ENCODE results near the gene INF2. TPM values are rescaled to one million over a fixed set of nuclear protein-coding genes. Genes with fewer than 3 reads are reported as not detected.

The INF2 gene
- total and polyA plus RNA-seq, 2 experiments from 2014 or later = 36.7 to 75.5 TPM

DNA sequence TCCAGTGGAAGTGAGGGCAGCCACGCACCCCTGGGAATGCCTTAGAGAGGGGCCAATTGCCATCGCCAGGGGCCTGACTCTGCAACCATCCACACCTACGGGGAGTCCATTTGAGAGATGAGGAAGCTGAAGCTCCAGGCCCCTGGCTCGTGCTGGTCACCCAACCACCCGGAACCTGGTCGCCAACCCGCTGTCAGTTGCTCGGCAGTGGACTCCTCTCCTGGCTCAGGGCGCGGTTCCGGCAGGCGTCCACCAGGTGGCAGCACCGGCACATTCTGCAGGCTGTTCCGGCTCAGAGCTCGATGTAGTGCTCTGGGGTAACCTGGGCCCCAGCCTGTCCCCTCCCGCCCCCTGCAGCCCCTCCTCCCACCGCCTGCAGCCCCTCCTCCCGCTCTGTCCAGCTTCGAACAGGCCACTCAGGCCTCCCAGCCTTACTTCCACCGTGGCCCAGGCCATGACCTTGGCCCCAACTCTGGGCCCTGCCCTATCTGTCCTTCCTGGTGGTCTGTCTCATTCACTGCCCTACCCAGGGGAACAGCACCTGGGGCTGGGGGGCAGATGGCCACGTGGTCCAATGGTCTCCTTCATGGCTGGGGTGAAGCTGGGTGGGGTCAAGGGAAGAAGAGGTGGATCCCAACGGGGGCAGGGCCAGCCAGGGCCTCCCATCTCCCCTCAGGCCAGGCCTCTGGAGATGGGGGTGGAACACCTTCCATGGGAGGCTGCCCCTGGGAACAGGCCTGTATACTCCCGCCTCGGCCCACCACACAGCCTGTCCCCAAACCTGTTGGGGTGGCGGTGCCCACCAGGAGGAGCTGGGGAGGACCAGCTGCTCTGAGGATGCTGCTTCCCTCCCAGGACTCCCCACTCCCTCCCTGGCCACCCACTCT is 79.3 kb downstream of the INF2 start:
- Histone ChIP-seq H2AFZ (no peak overlapping the region), H3K9me2 (ENCODE audit: insufficient read depth) (no peaks in the 10 kb centered on the region; the same call in 1 of the 2 replicates), H3F3A (replicated peaks; ENCODE audit: low read depth) (peaks cover 9% of the 10 kb centered on the region; the same call in 1 of the 2 replicates), H4K20me1 (replicated peaks; ENCODE audit: insufficient read depth) (no peaks in the 10 kb centered on the region), H3K79me2 (replicated peaks; ENCODE audit: insufficient read depth) (no peaks in the 10 kb centered on the region), H3K27ac (ENCODE audit: low read depth) (no peak overlapping the region), H3K36me3 (ENCODE audit: insufficient read depth) (0 out of 2 replicates have a peak, but pooled peaks cover 5% of the 10 kb centered on the region), H3K4me3 (peak overlapping the region; percentile 41; the same call in 1 of the 2 replicates), H3K4me2 (peak overlapping the region; percentile 72), H3K4me1 (ENCODE audit: insufficient read depth) (peaks cover 11% of the 10 kb centered on the region), H3K27me3 (ENCODE audit: insufficient read depth) (no peaks in the 10 kb centered on the region)
- DNase-seq (ENCODE audit: low spot score) (peak; percentile 91), ATAC-seq (peak; percentile 86)
- Mint-ChIP-seq H3K36me3 (ENCODE audit: low read depth) (peaks cover 51% of the 10 kb centered on the region), H3K9me3 (peaks cover 12% of the 10 kb centered on the region), H3K4me3 (peak overlapping the region; percentile 43; the same call in 2 of the 3 replicates), H3K27me3 (ENCODE audit: insufficient read depth, low read depth, poor library complexity) (peaks cover 3% of the 10 kb centered on the region), H3K27ac (peak overlapping the region; percentile 90), H3K4me1 (peaks cover 17% of the 10 kb centered on the region)
- TF ChIP-seq, protein P1, sequence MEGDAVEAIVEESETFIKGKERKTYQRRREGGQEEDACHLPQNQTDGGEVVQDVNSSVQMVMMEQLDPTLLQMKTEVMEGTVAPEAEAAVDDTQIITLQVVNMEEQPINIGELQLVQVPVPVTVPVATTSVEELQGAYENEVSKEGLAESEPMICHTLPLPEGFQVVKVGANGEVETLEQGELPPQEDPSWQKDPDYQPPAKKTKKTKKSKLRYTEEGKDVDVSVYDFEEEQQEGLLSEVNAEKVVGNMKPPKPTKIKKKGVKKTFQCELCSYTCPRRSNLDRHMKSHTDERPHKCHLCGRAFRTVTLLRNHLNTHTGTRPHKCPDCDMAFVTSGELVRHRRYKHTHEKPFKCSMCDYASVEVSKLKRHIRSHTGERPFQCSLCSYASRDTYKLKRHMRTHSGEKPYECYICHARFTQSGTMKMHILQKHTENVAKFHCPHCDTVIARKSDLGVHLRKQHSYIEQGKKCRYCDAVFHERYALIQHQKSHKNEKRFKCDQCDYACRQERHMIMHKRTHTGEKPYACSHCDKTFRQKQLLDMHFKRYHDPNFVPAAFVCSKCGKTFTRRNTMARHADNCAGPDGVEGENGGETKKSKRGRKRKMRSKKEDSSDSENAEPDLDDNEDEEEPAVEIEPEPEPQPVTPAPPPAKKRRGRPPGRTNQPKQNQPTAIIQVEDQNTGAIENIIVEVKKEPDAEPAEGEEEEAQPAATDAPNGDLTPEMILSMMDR (conservative IDR thresholded peaks at IDR 0.05; ENCODE audit: low read depth in 2 of 2) = peak; percentile 56 to 94
- TF ChIP-seq STAT1 (IDR thresholded peaks at IDR 0.05; ENCODE audit: unreplicated experiment) (no peak), POLR2AphosphoS5 (IDR thresholded peaks at IDR 0.05; ENCODE audit: low read depth) (peak; percentile 55), JUNB (IDR thresholded peaks at IDR 0.05; ENCODE audit: unreplicated experiment) (no peak)

DNA sequence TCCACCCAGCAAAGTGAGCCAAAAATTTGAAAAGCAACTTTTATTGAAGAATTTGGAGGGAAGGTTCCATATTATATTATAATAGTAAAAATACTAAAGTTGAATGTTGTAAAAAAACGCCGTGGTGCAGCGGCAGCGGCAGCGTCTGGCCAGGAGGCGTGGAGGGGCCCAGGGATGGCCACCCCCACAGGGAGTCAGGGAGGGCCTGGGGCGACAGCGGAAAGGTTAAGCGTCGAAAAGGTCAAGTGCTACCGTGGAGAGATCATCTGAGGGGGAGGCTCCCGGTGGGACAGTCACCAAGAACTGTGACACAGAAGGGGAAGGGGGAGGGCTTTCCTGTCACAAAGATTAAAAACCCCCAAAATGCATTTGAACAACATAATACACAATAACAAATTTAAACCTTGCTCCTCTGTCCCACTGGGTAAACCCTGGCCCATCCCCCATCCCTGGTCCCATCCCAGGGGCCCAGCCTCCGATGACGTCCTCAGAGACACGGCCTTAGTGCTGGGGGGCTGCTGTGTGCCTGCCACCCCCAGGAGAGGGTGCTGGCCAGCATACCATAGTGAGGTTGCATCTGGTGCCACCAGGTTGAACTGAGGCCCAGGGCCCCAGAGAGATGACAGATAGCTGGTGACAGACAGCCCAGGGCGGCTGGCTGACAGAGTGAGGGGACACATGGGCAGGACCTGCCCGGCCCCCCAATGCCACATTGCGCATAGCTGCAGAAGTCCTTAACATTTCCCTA is 80.1 kb downstream of the INF2 start:
- no peak for ATAC-seq
- Mint-ChIP-seq H3K27me3 (ENCODE audit: insufficient read depth, low read depth, poor library complexity) (peaks cover 3% of the 10 kb centered on the region), H3K4me3 (no peak overlapping the region), H3K4me1 (peaks cover 17% of the 10 kb centered on the region), H3K36me3 (ENCODE audit: low read depth) (peaks cover 51% of the 10 kb centered on the region), H3K27ac (peak overlapping the region; percentile 90; the same call in 1 of the 2 replicates), H3K9me3 (peaks cover 12% of the 10 kb centered on the region)
- no peaks in the 10 kb centered on the region; the same call in 1 of the 2 replicates for H3K9me2 ChIP-seq (ENCODE audit: insufficient read depth)
- H3K36me3 ChIP-seq (ENCODE audit: insufficient read depth) = 0 out of 2 replicates have a peak, but pooled peaks cover 5% of the 10 kb centered on the region
- no peak overlapping the region for H3K27ac ChIP-seq (ENCODE audit: low read depth)
- peaks cover 11% of the 10 kb centered on the region for H3K4me1 ChIP-seq (ENCODE audit: insufficient read depth)
- H4K20me1 ChIP-seq (replicated peaks; ENCODE audit: insufficient read depth) = no peaks in the 10 kb centered on the region
- peak overlapping the region; percentile 14; the same call in 1 of the 2 replicates for H3K4me2 ChIP-seq
- no peak for DNase-seq (ENCODE audit: low spot score)
- H3F3A ChIP-seq (replicated peaks; ENCODE audit: low read depth) = peaks cover 9% of the 10 kb centered on the region; the same call in 1 of the 2 replicates
- H3K4me3 ChIP-seq = no peak overlapping the region
- H3K27me3 ChIP-seq (ENCODE audit: insufficient read depth) = no peaks in the 10 kb centered on the region
- no peak overlapping the region for H2AFZ ChIP-seq
- no peaks in the 10 kb centered on the region for H3K79me2 ChIP-seq (replicated peaks; ENCODE audit: insufficient read depth)
- TF ChIP-seq NANOG (IDR thresholded peaks at IDR 0.05; ENCODE audit: borderline replicate concordance) (no peak), ZNF114 (CRISPR knock-in tag; IDR thresholded peaks at IDR 0.05) (no peak), ZNF331 (CRISPR knock-in tag; IDR thresholded peaks at IDR 0.05; ENCODE audit: low read depth) (no peak), JUNB (IDR thresholded peaks at IDR 0.05; ENCODE audit: unreplicated experiment) (no peak), EZH2phosphoT487 (IDR thresholded peaks at IDR 0.05; ENCODE audit: unreplicated experiment) (no peak)
- TF ChIP-seq, protein P2, sequence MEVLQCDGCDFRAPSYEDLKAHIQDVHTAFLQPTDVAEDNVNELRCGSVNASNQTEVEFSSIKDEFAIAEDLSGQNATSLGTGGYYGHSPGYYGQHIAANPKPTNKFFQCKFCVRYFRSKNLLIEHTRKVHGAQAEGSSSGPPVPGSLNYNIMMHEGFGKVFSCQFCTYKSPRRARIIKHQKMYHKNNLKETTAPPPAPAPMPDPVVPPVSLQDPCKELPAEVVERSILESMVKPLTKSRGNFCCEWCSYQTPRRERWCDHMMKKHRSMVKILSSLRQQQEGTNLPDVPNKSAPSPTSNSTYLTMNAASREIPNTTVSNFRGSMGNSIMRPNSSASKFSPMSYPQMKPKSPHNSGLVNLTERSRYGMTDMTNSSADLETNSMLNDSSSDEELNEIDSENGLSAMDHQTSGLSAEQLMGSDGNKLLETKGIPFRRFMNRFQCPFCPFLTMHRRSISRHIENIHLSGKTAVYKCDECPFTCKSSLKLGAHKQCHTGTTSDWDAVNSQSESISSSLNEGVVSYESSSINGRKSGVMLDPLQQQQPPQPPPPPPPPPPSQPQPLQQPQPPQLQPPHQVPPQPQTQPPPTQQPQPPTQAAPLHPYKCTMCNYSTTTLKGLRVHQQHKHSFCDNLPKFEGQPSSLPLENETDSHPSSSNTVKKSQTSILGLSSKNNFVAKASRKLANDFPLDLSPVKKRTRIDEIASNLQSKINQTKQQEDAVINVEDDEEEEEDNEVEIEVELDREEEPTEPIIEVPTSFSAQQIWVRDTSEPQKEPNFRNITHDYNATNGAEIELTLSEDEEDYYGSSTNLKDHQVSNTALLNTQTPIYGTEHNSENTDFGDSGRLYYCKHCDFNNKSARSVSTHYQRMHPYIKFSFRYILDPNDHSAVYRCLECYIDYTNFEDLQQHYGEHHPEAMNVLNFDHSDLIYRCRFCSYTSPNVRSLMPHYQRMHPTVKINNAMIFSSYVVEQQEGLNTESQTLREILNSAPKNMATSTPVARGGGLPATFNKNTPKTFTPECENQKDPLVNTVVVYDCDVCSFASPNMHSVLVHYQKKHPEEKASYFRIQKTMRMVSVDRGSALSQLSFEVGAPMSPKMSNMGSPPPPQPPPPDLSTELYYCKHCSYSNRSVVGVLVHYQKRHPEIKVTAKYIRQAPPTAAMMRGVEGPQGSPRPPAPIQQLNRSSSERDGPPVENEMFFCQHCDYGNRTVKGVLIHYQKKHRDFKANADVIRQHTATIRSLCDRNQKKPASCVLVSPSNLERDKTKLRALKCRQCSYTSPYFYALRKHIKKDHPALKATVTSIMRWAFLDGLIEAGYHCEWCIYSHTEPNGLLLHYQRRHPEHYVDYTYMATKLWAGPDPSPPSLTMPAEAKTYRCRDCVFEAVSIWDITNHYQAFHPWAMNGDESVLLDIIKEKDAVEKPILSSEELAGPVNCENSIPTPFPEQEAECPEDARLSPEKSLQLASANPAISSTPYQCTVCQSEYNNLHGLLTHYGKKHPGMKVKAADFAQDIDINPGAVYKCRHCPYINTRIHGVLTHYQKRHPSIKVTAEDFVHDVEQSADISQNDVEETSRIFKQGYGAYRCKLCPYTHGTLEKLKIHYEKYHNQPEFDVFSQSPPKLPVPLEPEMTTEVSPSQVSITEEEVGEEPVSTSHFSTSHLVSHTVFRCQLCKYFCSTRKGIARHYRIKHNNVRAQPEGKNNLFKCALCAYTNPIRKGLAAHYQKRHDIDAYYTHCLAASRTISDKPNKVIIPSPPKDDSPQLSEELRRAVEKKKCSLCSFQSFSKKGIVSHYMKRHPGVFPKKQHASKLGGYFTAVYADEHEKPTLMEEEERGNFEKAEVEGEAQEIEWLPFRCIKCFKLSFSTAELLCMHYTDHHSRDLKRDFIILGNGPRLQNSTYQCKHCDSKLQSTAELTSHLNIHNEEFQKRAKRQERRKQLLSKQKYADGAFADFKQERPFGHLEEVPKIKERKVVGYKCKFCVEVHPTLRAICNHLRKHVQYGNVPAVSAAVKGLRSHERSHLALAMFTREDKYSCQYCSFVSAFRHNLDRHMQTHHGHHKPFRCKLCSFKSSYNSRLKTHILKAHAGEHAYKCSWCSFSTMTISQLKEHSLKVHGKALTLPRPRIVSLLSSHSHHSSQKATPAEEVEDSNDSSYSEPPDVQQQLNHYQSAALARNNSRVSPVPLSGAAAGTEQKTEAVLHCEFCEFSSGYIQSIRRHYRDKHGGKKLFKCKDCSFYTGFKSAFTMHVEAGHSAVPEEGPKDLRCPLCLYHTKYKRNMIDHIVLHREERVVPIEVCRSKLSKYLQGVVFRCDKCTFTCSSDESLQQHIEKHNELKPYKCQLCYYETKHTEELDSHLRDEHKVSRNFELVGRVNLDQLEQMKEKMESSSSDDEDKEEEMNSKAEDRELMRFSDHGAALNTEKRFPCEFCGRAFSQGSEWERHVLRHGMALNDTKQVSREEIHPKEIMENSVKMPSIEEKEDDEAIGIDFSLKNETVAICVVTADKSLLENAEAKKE (CRISPR knock-in tag; IDR thresholded peaks at IDR 0.05) = no peak
- TF ChIP-seq, protein P3, sequence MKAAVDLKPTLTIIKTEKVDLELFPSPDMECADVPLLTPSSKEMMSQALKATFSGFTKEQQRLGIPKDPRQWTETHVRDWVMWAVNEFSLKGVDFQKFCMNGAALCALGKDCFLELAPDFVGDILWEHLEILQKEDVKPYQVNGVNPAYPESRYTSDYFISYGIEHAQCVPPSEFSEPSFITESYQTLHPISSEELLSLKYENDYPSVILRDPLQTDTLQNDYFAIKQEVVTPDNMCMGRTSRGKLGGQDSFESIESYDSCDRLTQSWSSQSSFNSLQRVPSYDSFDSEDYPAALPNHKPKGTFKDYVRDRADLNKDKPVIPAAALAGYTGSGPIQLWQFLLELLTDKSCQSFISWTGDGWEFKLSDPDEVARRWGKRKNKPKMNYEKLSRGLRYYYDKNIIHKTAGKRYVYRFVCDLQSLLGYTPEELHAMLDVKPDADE (IDR thresholded peaks at IDR 0.05) = no peak
